Stimulated activated CD8-positive, alpha-beta memory T cell treated with anti-CD3 and anti-CD28 coated beads, Interleukin-15, amount 100 ng/mL, for 1 hour (primary cell): ENCODE data around the gene NUSAP1.
"Not testable (repeated sequence)": the region's sequence is repeated elsewhere in the genome, so short reads cannot be mapped to it uniquely, and the experiment has no call there.

ENCODE experiments used
- DNase-seq: peaks from one replicate; pipeline ENCODE4 v3.0.0-alpha.2; 2020; ENCODE audit warnings: low read depth

NUSAP1 gene

GRCh38 chr15:41333026-41333562 lies 413 bp downstream of the NUSAP1 start:
- DNase-seq, result no peak

- no peak for DNase-seq
Observed at GRCh38 chr15:41334293-41335120, 1.8 kb downstream of the NUSAP1 start.

- no peak for DNase-seq
Observed at GRCh38 chr15:41336549-41336948, 3.9 kb downstream of the NUSAP1 start.

GRCh38 chr15:41337047-41337446 lies 4.4 kb downstream of the NUSAP1 start:
- DNase-seq, result no peak

GRCh38 chr15:41337631-41338522 lies 5.2 kb downstream of the NUSAP1 start:
- no peak for DNase-seq

GRCh38 chr15:41340189-41340695 lies 7.6 kb downstream of the NUSAP1 start:
- no peak for DNase-seq

GRCh38 chr15:41341519-41341918 lies 8.8 kb downstream of the NUSAP1 start:
- DNase-seq, result no peak

- no peak for DNase-seq
Observed at GRCh38 chr15:41347236-41347635, 14.6 kb downstream of the NUSAP1 start.

- DNase-seq, result no peak
Observed at GRCh38 chr15:41350057-41350717, 17.5 kb downstream of the NUSAP1 start.

- DNase-seq, result no peak
Observed at GRCh38 chr15:41354371-41354770, 21.7 kb downstream of the NUSAP1 start.

- DNase-seq, result no peak
Observed at GRCh38 chr15:41367418-41367817, 34.7 kb downstream of the NUSAP1 start.

GRCh38 chr15:41377978-41378377 lies 45.3 kb downstream of the NUSAP1 start:
- no peak for DNase-seq

GRCh38 chr15:41383974-41384749 lies 51.5 kb downstream of the NUSAP1 start:
- not testable (repeated sequence) for DNase-seq

- DNase-seq, result no peak
Observed at GRCh38 chr15:41387646-41388045, 55.0 kb downstream of the NUSAP1 start.

GRCh38 chr15:41392659-41393058 lies 60.0 kb downstream of the NUSAP1 start:
- no peak for DNase-seq

GRCh38 chr15:41394924-41395323 lies 62.2 kb downstream of the NUSAP1 start:
- no peak for DNase-seq

- DNase-seq, result no peak
Observed at GRCh38 chr15:41396111-41396510, 63.4 kb downstream of the NUSAP1 start.

GRCh38 chr15:41401904-41402267 lies 69.2 kb downstream of the NUSAP1 start:
- DNase-seq, result no peak

GRCh38 chr15:41407341-41407740 lies 74.7 kb downstream of the NUSAP1 start:
- no peak for DNase-seq

- no peak for DNase-seq
Observed at GRCh38 chr15:41408234-41408641, 75.6 kb downstream of the NUSAP1 start.

GRCh38 chr15:41411031-41411430 lies 78.3 kb downstream of the NUSAP1 start:
- DNase-seq, result no peak
